ENCODE results near the gene LSM3.

Gene LSM3

DNA sequence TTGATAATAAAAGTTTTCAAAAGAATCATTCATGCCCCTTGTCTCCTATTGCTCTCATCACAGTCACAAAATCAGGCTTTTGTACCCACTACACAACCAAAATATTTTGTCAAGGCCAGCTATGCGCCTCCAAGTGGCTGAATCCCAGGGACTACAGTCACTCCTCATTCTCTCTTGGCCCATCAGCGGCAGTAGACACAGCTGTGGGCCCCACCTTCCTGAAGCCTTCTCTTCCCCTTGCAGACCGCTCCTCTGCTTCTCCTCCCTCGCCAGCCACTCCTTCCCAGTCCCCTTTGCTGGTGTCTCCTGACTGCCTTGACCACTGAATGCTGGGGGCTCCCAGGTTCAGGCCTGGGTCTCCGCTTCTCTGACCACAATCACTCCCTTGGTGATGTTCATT lies 52.1 kb downstream of the LSM3 start:
- no peak for DNase-seq (ENCODE audit: low spot score)
- TF ChIP-seq, protein P1, sequence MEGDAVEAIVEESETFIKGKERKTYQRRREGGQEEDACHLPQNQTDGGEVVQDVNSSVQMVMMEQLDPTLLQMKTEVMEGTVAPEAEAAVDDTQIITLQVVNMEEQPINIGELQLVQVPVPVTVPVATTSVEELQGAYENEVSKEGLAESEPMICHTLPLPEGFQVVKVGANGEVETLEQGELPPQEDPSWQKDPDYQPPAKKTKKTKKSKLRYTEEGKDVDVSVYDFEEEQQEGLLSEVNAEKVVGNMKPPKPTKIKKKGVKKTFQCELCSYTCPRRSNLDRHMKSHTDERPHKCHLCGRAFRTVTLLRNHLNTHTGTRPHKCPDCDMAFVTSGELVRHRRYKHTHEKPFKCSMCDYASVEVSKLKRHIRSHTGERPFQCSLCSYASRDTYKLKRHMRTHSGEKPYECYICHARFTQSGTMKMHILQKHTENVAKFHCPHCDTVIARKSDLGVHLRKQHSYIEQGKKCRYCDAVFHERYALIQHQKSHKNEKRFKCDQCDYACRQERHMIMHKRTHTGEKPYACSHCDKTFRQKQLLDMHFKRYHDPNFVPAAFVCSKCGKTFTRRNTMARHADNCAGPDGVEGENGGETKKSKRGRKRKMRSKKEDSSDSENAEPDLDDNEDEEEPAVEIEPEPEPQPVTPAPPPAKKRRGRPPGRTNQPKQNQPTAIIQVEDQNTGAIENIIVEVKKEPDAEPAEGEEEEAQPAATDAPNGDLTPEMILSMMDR (IDR thresholded peaks at IDR 0.05; ENCODE audit: extremely low read depth, missing control alignments): no peak

DNA sequence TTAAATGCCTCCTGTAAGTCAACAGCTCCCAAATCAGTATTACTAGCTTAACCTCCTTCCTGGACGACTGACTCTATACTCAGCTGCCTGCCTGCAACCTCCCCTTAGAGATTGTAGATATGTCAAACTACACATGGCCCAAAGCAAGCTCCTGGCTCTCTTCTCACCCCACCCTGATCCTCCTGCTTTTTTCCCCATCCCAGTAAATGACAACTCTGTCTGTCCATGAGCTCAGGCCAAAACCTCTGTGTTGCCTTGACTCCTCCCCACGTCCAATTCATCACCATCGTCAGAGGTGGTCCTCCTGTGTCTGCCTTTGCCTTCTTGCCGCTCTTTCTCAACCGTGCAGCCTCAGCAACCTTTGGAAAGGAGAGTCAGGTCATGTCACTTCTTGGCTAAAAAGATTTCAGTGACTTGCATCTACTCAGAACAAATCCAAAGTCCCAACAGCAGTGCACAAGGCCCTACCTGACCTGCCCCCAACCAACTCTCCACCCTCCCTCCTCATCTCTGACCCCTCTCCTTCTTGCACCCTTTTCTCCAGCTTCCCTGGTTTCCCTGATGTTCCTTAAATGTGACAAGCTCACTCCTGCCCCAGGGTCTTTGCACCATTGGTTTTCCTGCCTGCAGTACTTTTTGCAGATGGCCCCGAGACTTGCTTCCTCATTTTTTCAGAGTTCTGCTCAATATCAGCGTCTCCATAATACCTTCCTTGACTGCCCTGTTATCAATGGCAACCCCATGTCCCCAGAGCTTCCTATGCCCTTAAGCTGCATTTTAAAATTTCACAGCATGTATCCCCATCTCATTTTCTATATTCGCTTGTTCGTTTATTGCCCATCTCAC lies 52.8 kb downstream of the LSM3 start:
- no peak for DNase-seq (ENCODE audit: low spot score)
- TF ChIP-seq, protein P1 (IDR thresholded peaks at IDR 0.05; ENCODE audit: extremely low read depth, missing control alignments): no peak

DNA sequence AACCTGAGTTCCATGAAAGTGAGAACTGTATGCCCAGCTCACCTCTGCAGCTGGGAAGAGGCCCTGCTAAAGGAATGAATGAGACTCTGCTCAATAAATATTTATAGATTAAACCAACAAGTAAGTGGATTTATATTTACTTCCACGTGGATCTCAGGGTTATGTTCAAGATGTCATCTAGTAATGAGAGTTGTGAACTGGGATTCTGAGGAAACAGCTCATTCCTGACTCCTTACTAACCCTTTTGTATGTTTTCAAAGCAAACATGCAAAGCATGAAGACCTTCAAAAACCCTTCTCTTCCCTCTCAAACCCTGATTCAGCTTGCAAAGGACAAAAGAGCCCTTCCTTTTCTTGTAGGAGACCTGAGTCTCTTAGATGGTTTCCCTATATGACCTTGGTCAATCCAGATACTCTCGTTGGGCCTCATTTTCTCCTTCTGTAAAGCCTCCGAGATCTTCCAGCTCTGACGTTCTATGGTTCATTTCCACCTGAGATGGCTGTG lies 53.4 kb downstream of the LSM3 start:
- DNase-seq (ENCODE audit: low spot score): no peak
- TF ChIP-seq, protein P1 (IDR thresholded peaks at IDR 0.05; ENCODE audit: extremely low read depth, missing control alignments): no peak

DNA sequence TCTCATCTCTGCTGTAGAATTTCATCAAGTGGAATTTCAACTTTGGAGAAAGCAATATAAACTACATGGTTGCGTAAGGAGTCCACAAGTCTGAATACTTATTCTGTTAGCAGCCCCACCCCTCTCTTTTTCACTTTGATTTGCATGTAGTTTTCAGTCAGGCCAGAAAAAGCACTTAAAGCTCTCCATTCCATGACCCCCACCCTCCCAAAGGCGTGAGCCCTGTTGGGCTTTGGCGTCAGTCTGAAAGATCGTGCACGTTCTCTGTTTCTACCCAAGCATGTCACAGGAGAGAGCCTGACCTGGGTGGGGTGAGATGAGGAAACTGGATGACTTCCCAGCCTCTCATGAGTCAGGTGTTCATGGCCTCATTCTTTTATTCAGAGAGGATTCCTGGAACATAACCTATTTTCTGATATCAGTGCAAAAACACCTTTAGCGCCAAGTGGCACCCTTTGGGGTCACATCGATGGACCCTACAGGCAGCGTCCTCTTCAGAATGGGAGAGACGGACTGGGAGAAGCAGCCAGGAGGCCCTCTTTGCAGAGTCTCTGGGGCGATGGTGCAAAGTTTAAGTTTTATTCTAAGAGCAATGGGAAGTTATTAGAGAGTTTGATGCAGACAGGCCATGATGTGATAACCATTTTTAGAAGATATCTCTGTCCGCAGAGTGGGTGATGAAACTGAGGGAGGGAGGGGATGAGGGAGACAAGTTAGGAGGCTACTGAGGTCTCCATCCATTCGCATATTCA lies 55.8 kb downstream of the LSM3 start:
- no peak for DNase-seq (ENCODE audit: low spot score)
- TF ChIP-seq, protein P1 (IDR thresholded peaks at IDR 0.05; ENCODE audit: extremely low read depth, missing control alignments): no peak

- DNase-seq (ENCODE audit: low spot score): no peak
- TF ChIP-seq, protein P1 (IDR thresholded peaks at IDR 0.05; ENCODE audit: extremely low read depth, missing control alignments): no peak
These were observed 56.6 kb downstream of the LSM3 start for GRCh38 chr3:14235003-14235911.

DNA sequence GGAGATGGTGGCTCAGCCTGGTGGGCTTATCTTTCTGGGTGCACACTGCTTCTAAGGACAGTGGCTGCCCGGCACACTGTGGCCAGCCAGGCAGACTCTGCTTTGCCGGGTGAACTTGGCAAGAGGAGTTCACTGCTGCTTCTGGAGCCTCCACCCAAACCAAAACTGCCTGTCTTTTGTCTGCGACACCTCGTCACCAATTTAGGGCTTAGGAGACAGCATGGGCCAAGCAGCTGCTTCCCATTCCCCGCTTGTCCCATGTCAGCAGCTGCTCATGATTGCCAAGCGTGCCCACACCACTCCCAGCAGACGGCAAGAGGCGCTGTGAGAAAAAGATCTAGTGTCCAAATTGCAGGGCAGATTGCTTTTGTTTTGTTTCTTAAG lies 57.3 kb downstream of the LSM3 start:
- DNase-seq (ENCODE audit: low spot score): no peak
- TF ChIP-seq, protein P1 (IDR thresholded peaks at IDR 0.05; ENCODE audit: extremely low read depth, missing control alignments): no peak

All from GM20000 (cell line).